Panc1 (cell line): ENCODE measurements around the gene RHBDL1.

ENCODE experiments used
- TF ChIP-seq, protein P1 (sequence below): fragments of 450-650 bp; IDR thresholded peaks from 2 replicates; pipeline ENCODE4 v1.5.1; 2017; ENCODE audit warnings: mild to moderate bottlenecking
- TF ChIP-seq, protein P2 (sequence below), 2 experiments: IDR thresholded peaks; 2 replicates each; pipeline ENCODE4 v1.6.1; 2011 to 2012; ENCODE audit warnings: low read depth in 2 of 2, control low read depth in 1 of 2, low read length in 1 of 2, mild to moderate bottlenecking in 1 of 2, moderate library complexity in 1 of 2; ENCODE audit not compliant: insufficient read depth in 1 of 2

DNA sequence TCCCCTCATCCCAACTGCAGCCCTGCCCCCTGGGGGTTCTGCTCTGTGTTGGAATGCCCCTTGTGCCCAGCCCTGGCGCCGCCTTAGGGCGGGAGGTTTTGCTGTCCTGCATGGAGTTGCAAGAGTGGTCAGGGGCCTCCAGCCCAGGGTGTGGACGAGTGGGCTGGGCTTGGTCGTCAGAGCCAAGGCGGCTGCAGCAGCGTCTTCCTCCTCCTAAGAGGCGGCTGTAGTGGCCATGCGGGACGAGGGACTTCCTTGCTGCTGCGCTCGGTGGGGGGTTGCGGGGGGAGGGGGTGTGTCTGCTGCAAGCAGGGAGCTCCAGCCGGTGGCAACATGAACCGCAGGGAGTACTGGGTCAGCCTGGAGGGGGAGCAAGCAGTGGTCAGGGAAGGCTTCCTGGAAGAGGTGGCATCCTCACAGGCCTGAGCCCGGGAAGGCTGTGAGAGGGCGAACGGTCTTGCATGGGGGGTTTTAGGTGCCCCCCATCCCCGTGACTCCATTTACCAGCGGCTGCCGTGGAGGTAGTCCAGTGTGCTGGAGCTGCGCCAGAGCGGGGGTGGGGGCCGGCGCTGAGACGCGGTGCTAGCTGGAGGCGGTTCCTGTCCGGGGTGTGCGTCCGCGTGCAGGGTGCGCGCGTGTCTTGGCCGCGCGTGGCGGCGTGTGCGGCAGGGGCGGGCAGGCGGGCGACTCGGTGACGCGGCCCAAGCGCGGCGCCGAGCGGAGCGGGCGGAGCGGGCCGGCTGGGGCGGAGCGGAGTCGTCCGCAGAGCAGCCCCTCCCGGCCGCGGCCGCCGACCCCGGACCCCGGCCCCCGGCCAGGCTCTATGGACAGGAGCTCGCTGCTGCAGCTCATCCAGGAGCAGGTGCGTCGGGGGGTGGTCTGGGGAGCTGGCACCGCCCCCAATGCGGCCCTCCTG is at the start of gene RHBDL1:
- TF ChIP-seq, protein P1, sequence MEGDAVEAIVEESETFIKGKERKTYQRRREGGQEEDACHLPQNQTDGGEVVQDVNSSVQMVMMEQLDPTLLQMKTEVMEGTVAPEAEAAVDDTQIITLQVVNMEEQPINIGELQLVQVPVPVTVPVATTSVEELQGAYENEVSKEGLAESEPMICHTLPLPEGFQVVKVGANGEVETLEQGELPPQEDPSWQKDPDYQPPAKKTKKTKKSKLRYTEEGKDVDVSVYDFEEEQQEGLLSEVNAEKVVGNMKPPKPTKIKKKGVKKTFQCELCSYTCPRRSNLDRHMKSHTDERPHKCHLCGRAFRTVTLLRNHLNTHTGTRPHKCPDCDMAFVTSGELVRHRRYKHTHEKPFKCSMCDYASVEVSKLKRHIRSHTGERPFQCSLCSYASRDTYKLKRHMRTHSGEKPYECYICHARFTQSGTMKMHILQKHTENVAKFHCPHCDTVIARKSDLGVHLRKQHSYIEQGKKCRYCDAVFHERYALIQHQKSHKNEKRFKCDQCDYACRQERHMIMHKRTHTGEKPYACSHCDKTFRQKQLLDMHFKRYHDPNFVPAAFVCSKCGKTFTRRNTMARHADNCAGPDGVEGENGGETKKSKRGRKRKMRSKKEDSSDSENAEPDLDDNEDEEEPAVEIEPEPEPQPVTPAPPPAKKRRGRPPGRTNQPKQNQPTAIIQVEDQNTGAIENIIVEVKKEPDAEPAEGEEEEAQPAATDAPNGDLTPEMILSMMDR, result no peak; the same call in 1 of the 2 replicates
- TF ChIP-seq, protein P2, sequence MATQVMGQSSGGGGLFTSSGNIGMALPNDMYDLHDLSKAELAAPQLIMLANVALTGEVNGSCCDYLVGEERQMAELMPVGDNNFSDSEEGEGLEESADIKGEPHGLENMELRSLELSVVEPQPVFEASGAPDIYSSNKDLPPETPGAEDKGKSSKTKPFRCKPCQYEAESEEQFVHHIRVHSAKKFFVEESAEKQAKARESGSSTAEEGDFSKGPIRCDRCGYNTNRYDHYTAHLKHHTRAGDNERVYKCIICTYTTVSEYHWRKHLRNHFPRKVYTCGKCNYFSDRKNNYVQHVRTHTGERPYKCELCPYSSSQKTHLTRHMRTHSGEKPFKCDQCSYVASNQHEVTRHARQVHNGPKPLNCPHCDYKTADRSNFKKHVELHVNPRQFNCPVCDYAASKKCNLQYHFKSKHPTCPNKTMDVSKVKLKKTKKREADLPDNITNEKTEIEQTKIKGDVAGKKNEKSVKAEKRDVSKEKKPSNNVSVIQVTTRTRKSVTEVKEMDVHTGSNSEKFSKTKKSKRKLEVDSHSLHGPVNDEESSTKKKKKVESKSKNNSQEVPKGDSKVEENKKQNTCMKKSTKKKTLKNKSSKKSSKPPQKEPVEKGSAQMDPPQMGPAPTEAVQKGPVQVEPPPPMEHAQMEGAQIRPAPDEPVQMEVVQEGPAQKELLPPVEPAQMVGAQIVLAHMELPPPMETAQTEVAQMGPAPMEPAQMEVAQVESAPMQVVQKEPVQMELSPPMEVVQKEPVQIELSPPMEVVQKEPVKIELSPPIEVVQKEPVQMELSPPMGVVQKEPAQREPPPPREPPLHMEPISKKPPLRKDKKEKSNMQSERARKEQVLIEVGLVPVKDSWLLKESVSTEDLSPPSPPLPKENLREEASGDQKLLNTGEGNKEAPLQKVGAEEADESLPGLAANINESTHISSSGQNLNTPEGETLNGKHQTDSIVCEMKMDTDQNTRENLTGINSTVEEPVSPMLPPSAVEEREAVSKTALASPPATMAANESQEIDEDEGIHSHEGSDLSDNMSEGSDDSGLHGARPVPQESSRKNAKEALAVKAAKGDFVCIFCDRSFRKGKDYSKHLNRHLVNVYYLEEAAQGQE (IDR thresholded peaks at IDR 0.05; ENCODE audit: insufficient read depth in 1 of 2, low read depth in 2 of 2, low read length in 1 of 2), result no peak
